SK-N-SH (cell line): ENCODE measurements around the gene IFNAR1. TPM values are rescaled to one million over a fixed set of nuclear protein-coding genes. Genes with fewer than 3 reads are reported as not detected.

Experiments
- CTCF ChIA-PET: fragments of 300-600, 350-600 bp; formaldehyde crosslinking; extraction: SDS; loops from one replicate; lab custom pipeline; 2021; lab: Yijun Ruan, JAX
- POLR2A ChIA-PET: fragments of 350-600 bp; sonication (Branson Sonifier 250); formaldehyde crosslinking; extraction: SDS; loops from one replicate; lab custom pipeline; 2020; ENCODE audit warnings: antibody characterized with exemption, inconsistent platforms; lab: Yijun Ruan, JAX
- DNase-seq: peaks from one replicate; pipeline ENCODE4 v3.0.0; 2012
- H2AFZ ChIP-seq: fragments of 200-600 bp; sonication (generic); 2 replicates; pipeline ENCODE4 v1.8.1; 2016; ENCODE audit warnings: antibody characterized with exemption, mild to moderate bottlenecking, low read depth
- H3F3A ChIP-seq: fragments of 200-600 bp; sonication (generic); replicated peaks from 2 replicates; pipeline ENCODE3; 2016; ENCODE audit warnings: antibody characterized with exemption, mild to moderate bottlenecking; ENCODE audit not compliant: insufficient read depth
- H3K27ac ChIP-seq, 2 experiments: fragments of 200-500 bp in 1 of 2; fragments of 200-600 bp in 1 of 2; sonication (Bioruptor generic) in 1 of 2; sonication (generic), shearing (Covaris generic) in 1 of 2; 2 replicates each; pipeline versions ENCODE4 v1.5.1 to v1.6.1; 2014 to 2016; ENCODE audit warnings: low read depth in 2 of 2, inconsistent platforms in 1 of 2, low read length in 1 of 2, mild to moderate bottlenecking in 1 of 2, mixed read lengths in 1 of 2
- H3K27me3 ChIP-seq: fragments of 200-600 bp; sonication (generic), shearing (Covaris generic); 2 replicates; pipeline ENCODE4 v1.6.1; 2016; ENCODE audit warnings: mixed run types; ENCODE audit not compliant: insufficient read depth
- H3K36me3 ChIP-seq, 2 experiments: fragments of 200-500 bp in 1 of 2; fragments of 200-600 bp in 1 of 2; sonication (Bioruptor generic) in 1 of 2; sonication (generic) in 1 of 2; replicated peaks in 1 of 2; 2 replicates each; pipeline versions ENCODE3 to v1.5.1; 2014 to 2016; ENCODE audit warnings: low read length in 1 of 2, mild to moderate bottlenecking in 1 of 2; ENCODE audit not compliant: insufficient read depth in 2 of 2, control insufficient read depth in 1 of 2
- H3K4me1 ChIP-seq, 2 experiments: fragments of 200-500 bp in 1 of 2; fragments of 200-600 bp in 1 of 2; sonication (Bioruptor generic) in 1 of 2; sonication (generic), shearing (Covaris generic) in 1 of 2; 2 replicates each; pipeline versions ENCODE4 v1.5.1 to v1.6.1; 2014 to 2016; ENCODE audit warnings: low read depth in 1 of 2, low read length in 1 of 2, mixed run types in 1 of 2; ENCODE audit not compliant: insufficient read depth in 2 of 2, control insufficient read depth in 1 of 2
- H3K4me2 ChIP-seq: fragments of 200-600 bp; sonication (generic), shearing (Covaris generic); 2 replicates; pipeline ENCODE4 v1.6.1; 2017; ENCODE audit warnings: mixed run types
- H3K4me3 ChIP-seq, 2 experiments: fragments of 200-500 bp in 1 of 2; fragments of 200-600 bp in 1 of 2; sonication (Bioruptor generic) in 1 of 2; sonication (generic), shearing (Covaris generic) in 1 of 2; 2 replicates each; pipeline versions ENCODE4 v1.5.1 to v1.8.1; 2014 to 2016; ENCODE audit warnings: low read depth in 2 of 2, inconsistent platforms in 1 of 2, low read length in 1 of 2, mild to moderate bottlenecking in 1 of 2, mixed read lengths in 1 of 2, moderate library complexity in 1 of 2
- H3K79me2 ChIP-seq: fragments of 200-600 bp; sonication (generic); 2 replicates; pipeline ENCODE4 v1.8.1; 2017; ENCODE audit warnings: mild to moderate bottlenecking; ENCODE audit not compliant: insufficient read depth
- H3K9ac ChIP-seq: fragments of 200-600 bp; sonication (generic); 2 replicates; pipeline ENCODE4 v1.6.1; 2017; ENCODE audit warnings: mixed run types
- H3K9me2 ChIP-seq: fragments of 200-600 bp; sonication (generic); 2 replicates; pipeline ENCODE4 v1.6.1; 2017; ENCODE audit warnings: mixed run types
- H3K9me3 ChIP-seq: fragments of 200-600 bp; sonication (generic); 2 replicates; pipeline ENCODE4 v1.6.1; 2017; ENCODE audit warnings: mixed run types, mild to moderate bottlenecking, moderate library complexity
- H4K20me1 ChIP-seq: fragments of 200-600 bp; sonication (generic); 2 replicates; pipeline ENCODE4 v1.6.1; 2017; ENCODE audit warnings: mild to moderate bottlenecking, mixed run types; ENCODE audit not compliant: insufficient read depth
- CHD2 ChIP-seq: fragments of 150-350 bp; IDR thresholded peaks from 2 replicates; pipeline ENCODE4 v1.6.1; 2018; ENCODE audit warnings: low read length; ENCODE audit not compliant: partially characterized antibody
- ELF1 ChIP-seq: IDR thresholded peaks from 2 replicates; pipeline ENCODE4 v1.4.0; 2012
- FOSL2 ChIP-seq: IDR thresholded peaks from 2 replicates; pipeline ENCODE4 v1.4.0; 2012; ENCODE audit warnings: low read depth, mild to moderate bottlenecking, moderate library complexity, borderline replicate concordance
- FOXJ3 ChIP-seq: sonication (generic); formaldehyde crosslinking; IDR thresholded peaks from 2 replicates; pipeline ENCODE4 v1.5.1; 2020; ENCODE audit warnings: mild to moderate bottlenecking, missing genetic modification reagents
- GABPA ChIP-seq: IDR thresholded peaks from 2 replicates; pipeline ENCODE4 v1.4.0; 2012; ENCODE audit warnings: low read depth, mild to moderate bottlenecking
- GATA2 ChIP-seq: sonication (generic); formaldehyde crosslinking; IDR thresholded peaks from 2 replicates; pipeline ENCODE4 v1.5.0; 2020; ENCODE audit warnings: mild to moderate bottlenecking, missing genetic modification reagents
- MEF2A ChIP-seq: IDR thresholded peaks from 2 replicates; pipeline ENCODE4 v1.4.0; 2012; ENCODE audit warnings: low read depth, borderline replicate concordance
- MXI1 ChIP-seq: IDR thresholded peaks from 2 replicates; pipeline ENCODE4 v1.6.1; 2012; ENCODE audit warnings: mild to moderate bottlenecking, low read depth, low read length, improper control_type of control experiment
- NRF1 ChIP-seq: IDR thresholded peaks from 2 replicates; pipeline ENCODE4 v1.6.1; 2012; ENCODE audit warnings: low read depth, mild to moderate bottlenecking, low read length
- RAD21 ChIP-seq: IDR thresholded peaks from 2 replicates; pipeline ENCODE4 v1.6.1; 2012; ENCODE audit warnings: mild to moderate bottlenecking, low read length
- RCOR1 ChIP-seq: fragments of 150-350 bp; IDR thresholded peaks from 2 replicates; pipeline ENCODE4 v1.6.1; 2017; ENCODE audit warnings: antibody characterized with exemption, low read length
- RFX5 ChIP-seq: IDR thresholded peaks from 2 replicates; pipeline ENCODE4 v1.6.1; 2012; ENCODE audit warnings: mild to moderate bottlenecking, improper control_type of control experiment, low read length
- TEAD4 ChIP-seq: IDR thresholded peaks from 2 replicates; pipeline ENCODE4 v1.4.0; 2012; ENCODE audit warnings: mild to moderate bottlenecking, borderline replicate concordance; ENCODE audit not compliant: insufficient read depth
- WGBS: methylation state at CpG from one replicate; pipeline ENCODE4 v1.1.6; 2017; ENCODE audit warnings: low lambda C conversion rate; 5-methylcytosine and 5-hydroxymethylcytosine counted together
- polyA plus RNA-seq, 3 experiments: library from polyadenylated mRNA; depleted of rRNA; stranded (reverse); fragments of >200 nt; gene quantifications; 2 replicates each; pipeline ENCODE4 v1.2.3, GENCODE V29; 2012
- TF ChIP-seq, protein P1 (sequence below): fragments of 150-350 bp; IDR thresholded peaks from 2 replicates; pipeline ENCODE4 v1.6.1; 2017; ENCODE audit warnings: antibody characterized with exemption, low read length, low read depth, borderline replicate concordance
- TF ChIP-seq, protein P2 (sequence below): IDR thresholded peaks from 2 replicates; pipeline ENCODE4 v1.4.0; 2012; ENCODE audit warnings: low read depth
- TF ChIP-seq, protein P3 (sequence below): IDR thresholded peaks from 2 replicates; pipeline ENCODE4; 2012
- TF ChIP-seq, protein P4 (sequence below): IDR thresholded peaks from 2 replicates; pipeline ENCODE4 v1.4.0; 2012; ENCODE audit warnings: low read depth, borderline replicate concordance
- TF ChIP-seq, protein P5 (sequence below): IDR thresholded peaks from 2 replicates; pipeline ENCODE4 v1.6.1; 2012; ENCODE audit warnings: mild to moderate bottlenecking, low read depth, low read length, moderate library complexity

Gene IFNAR1
- polyA plus RNA-seq, 1 of the 3 experiments (the other 2 are of a cell fraction), result 12.2 TPM

DNA sequence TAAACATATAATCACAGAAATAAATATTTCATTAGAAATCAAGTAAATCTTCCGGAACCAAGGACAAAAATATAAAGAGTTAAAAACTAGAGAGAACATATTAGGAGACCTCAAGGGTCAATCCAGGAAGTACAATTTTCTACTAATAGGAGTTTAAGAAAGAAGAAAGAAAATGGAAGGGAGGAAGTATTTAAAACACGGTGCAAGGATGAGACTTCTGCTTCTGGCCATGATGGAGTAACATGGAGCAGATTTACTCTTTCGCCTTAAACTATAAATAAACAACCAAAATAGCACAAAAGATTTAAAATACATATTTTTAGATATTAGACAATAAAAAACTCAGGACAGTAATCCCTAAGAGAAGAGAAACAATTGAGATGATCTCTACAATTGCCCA lies 12.6 kb upstream of the IFNAR1 start:
- DNase-seq, result no peak
- Histone ChIP-seq H3K9me2 (no peaks in the 10 kb centered on the region), H3K9me3 (peaks cover 7% of the 10 kb centered on the region; the same call in 1 of the 2 replicates), H3F3A (no peaks in the 10 kb centered on the region), H3K27ac (no peak overlapping the region), H3K27me3 (peaks cover 11% of the 10 kb centered on the region; the same call in 1 of the 2 replicates), H3K4me1 (peaks cover 0 to 7% of the 10 kb centered on the region in 2 experiments; a peak in 2 of 4 replicates), H2AFZ (no peak overlapping the region), H3K79me2 (no peaks in the 10 kb centered on the region), H3K36me3 (no peaks in the 10 kb centered on the region), H3K9ac (no peak overlapping the region), H3K4me2 (no peak overlapping the region), H4K20me1 (no peaks in the 10 kb centered on the region), H3K4me3 (no peak overlapping the region)
- TF ChIP-seq TEAD4 (no peak), ELF1 (no peak), CHD2 (no peak), GABPA (no peak), RAD21 (no peak), GATA2 (no peak), MXI1 (no peak), FOXJ3 (CRISPR knock-in tag) (no peak), FOSL2 (no peak), RFX5 (no peak), RCOR1 (no peak), MEF2A (no peak), NRF1 (no peak)
- TF ChIP-seq, protein P1, sequence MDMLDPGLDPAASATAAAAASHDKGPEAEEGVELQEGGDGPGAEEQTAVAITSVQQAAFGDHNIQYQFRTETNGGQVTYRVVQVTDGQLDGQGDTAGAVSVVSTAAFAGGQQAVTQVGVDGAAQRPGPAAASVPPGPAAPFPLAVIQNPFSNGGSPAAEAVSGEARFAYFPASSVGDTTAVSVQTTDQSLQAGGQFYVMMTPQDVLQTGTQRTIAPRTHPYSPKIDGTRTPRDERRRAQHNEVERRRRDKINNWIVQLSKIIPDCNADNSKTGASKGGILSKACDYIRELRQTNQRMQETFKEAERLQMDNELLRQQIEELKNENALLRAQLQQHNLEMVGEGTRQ, result no peak
- TF ChIP-seq, protein P2, sequence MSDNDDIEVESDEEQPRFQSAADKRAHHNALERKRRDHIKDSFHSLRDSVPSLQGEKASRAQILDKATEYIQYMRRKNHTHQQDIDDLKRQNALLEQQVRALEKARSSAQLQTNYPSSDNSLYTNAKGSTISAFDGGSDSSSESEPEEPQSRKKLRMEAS, result no peak
- TF ChIP-seq, protein P3, sequence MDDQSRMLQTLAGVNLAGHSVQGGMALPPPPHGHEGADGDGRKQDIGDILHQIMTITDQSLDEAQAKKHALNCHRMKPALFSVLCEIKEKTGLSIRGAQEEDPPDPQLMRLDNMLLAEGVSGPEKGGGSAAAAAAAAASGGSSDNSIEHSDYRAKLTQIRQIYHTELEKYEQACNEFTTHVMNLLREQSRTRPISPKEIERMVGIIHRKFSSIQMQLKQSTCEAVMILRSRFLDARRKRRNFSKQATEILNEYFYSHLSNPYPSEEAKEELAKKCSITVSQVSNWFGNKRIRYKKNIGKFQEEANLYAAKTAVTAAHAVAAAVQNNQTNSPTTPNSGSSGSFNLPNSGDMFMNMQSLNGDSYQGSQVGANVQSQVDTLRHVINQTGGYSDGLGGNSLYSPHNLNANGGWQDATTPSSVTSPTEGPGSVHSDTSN, result no peak
- TF ChIP-seq, protein P4, sequence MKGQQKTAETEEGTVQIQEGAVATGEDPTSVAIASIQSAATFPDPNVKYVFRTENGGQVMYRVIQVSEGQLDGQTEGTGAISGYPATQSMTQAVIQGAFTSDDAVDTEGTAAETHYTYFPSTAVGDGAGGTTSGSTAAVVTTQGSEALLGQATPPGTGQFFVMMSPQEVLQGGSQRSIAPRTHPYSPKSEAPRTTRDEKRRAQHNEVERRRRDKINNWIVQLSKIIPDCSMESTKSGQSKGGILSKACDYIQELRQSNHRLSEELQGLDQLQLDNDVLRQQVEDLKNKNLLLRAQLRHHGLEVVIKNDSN, result no peak
- TF ChIP-seq, protein P5, sequence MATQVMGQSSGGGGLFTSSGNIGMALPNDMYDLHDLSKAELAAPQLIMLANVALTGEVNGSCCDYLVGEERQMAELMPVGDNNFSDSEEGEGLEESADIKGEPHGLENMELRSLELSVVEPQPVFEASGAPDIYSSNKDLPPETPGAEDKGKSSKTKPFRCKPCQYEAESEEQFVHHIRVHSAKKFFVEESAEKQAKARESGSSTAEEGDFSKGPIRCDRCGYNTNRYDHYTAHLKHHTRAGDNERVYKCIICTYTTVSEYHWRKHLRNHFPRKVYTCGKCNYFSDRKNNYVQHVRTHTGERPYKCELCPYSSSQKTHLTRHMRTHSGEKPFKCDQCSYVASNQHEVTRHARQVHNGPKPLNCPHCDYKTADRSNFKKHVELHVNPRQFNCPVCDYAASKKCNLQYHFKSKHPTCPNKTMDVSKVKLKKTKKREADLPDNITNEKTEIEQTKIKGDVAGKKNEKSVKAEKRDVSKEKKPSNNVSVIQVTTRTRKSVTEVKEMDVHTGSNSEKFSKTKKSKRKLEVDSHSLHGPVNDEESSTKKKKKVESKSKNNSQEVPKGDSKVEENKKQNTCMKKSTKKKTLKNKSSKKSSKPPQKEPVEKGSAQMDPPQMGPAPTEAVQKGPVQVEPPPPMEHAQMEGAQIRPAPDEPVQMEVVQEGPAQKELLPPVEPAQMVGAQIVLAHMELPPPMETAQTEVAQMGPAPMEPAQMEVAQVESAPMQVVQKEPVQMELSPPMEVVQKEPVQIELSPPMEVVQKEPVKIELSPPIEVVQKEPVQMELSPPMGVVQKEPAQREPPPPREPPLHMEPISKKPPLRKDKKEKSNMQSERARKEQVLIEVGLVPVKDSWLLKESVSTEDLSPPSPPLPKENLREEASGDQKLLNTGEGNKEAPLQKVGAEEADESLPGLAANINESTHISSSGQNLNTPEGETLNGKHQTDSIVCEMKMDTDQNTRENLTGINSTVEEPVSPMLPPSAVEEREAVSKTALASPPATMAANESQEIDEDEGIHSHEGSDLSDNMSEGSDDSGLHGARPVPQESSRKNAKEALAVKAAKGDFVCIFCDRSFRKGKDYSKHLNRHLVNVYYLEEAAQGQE, result no peak
- POLR2A ChIA-PET, result no interaction called here
- WGBS, result 72% methylated on average over 3 of the region's 3 CpGs
- CTCF ChIA-PET, result interaction anchor here (0.6 kb wide), 1 partner anchor 406 kb away, joined by 3 read pairs; no protein-coding TSS in a partner anchor
